ENCODE data around the gene DLX2.

- TF ChIP-seq POLR2A (IDR thresholded peaks at IDR 0.05) (no peak), CTCF (IDR thresholded peaks at IDR 0.05) (no peak), POLR2AphosphoS5 (IDR thresholded peaks at IDR 0.05) (no peak), EP300 (IDR thresholded peaks at IDR 0.05) (no peak)
These were observed 14.9 kb downstream of the DLX2 start for GRCh38 chr2:172087780-172088244.

Data from gastroesophageal sphincter (tissue), 3 donors.